ENCODE results near the gene ELMOD1.
A peak's percentile ranks its signal among the peaks of the same experiment; 100 is the strongest.

Gene ELMOD1

GRCh38 chr11:107583629-107584195 is 7.2 kb upstream of the ELMOD1 start:
- no peak for DNase-seq (ENCODE audit: low spot score)

DNA sequence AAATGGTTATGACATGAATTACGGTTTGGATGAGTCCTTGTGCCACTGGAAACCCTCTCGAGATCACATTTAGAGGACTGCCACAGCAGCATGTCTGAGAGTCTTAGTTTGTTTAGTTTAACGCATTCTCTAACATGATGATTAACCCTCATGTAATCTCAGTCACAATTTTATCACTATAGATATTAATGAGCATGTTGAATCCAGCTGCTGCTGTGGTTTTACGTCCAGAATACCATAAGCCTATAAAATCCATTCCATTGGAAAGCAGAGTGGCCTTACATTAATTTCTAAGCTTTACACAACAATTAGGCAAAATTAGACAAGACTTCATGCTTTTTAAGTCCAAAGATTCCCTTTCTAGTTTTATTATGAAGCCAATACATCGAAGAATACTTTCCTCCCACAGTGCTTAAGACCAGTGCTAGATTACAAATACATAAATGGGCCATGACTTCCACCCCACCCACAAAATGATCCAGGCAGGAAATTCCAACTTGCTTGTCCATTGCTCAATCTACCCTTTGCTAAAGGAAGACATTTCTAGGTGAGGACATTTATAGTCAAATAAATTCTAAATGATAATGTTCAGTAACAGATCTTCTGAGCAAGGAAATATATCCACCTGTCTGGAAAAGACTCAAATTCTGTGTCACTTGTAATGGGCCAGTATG is 3.5 kb upstream of the ELMOD1 start:
- DNase-seq (ENCODE audit: low spot score) = no peak

- peak; percentile 38 for DNase-seq (ENCODE audit: low spot score)
These were observed 657 bp downstream of the ELMOD1 start for GRCh38 chr11:107591378-107592230.

- no peak for DNase-seq (ENCODE audit: low spot score)
These were observed 1.3 kb downstream of the ELMOD1 start for GRCh38 chr11:107592231-107592590.

DNA sequence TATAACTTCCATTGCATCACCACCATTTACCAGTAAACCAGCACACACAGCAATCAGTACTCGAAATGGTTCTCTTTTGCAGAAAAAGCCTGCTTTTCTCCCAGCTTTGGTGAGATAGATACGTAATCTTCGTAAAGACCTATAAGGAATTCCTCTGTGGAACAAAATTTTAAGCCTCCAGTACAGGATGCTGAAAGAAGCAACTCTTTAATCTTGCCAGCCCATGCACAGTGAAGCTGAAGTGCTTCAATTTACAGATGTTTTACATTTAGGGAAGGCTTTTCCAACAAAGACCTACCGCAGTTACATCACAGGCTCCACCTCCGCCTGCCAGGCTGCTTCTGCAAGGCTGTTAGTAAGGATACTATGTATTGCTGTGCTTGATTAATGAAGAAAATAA is 1.9 kb downstream of the ELMOD1 start:
- DNase-seq (ENCODE audit: low spot score) = no peak

GRCh38 chr11:107593951-107594350 is 3.0 kb downstream of the ELMOD1 start:
- DNase-seq (ENCODE audit: low spot score) = no peak

DNA sequence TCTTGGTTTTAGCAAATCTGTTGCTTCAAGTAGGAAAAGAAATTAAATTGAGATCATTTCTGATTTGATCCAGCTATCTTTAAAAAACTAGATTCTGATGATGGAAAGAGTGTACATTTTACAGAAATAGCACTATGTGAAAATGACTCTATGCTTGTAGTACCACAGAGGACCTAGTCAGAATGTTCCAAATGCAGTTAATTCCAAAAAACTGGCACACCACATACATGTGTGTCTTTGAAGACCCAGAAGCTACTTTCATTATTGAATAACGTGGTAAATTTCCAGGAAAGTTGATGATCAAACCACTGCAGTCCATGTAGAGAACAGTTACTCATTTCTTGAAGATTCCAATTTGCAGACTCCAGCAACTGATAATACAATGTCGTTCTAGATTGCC is 3.8 kb downstream of the ELMOD1 start:
- no peak for DNase-seq (ENCODE audit: low spot score)

DNA sequence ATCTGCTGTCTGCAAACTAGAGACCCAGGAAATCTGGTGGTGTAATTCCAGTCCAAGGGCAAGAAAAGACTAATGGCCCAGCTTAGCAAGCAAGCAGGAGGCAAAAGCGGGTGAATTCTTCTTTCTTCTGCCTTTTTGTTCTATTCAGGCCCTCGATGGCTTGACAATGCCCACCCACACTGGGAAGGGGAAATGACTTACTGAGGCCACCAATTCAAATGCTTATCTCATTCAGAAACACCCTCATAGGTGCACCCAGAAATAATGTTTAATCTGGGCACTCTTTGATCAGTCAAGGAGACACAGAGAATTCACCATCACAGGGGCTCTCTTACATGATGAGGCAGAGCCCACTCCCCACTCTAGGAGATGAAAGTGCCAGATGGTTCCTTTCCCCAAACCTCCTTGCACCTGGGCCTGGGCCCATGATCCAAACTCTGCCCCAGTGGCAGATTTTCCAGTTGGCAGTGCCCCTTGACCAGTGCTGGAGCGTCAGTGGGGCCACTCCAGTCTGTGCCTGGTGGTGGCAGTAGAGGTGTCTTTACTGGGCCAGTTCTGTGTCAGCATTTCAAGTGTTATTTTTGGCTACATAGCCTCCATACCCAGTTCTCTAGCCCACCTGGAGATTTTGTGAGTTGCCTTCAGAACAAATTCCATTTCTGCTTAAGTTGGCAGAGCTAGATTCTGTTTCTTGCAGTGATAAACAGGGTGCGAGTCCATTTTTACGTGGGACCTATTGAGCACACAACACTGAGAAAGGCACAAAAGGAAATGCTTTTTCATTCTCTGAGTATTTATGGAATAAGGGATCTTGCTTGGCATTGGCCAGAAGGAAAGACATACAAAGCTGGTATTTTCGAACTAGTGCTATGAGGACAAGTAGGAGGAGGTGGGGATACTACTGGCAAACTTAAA is 7.5 kb downstream of the ELMOD1 start:
- peak; percentile 19 for DNase-seq (ENCODE audit: low spot score)

GRCh38 chr11:107605061-107606006 is 14.4 kb downstream of the ELMOD1 start:
- no peak for DNase-seq (ENCODE audit: low spot score)

DNA sequence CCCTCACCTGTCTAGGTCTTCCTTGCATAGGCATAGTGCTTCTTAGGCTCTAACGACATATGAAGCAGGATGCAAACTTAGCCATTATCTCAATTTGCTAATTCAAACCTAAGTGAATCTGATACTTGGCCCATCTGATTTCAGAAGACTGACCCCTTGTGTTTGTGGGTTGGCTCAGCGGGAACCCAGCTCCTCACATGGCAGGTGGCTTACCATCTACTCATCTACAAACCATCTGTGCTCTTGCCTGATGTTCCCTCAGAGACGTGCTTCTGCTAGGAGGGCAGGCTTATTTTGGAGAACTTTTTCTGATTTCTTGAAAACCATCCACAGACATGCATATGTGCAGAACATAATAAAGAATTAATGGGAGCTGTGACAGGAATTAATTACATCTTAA is 15.2 kb downstream of the ELMOD1 start:
- no peak for DNase-seq (ENCODE audit: low spot score)

DNA sequence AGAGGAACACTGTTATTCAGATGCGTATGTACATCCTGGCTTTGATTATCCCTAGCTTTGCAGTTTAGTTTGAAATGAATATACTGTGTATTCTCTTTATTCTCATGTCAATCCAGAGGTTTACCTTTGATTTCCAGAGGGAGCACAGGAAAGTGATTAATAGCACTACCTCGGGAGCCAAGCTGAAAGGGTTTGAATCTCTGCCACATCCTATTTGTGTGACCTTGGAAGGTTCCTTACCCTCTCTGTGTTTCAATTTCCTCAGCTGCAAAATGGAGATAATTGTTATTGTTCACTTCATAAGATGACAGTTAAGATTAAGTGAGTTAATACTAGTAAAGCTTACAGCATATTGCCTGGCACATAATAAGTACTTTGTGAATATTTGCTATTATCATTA is 17.9 kb downstream of the ELMOD1 start:
- DNase-seq (ENCODE audit: low spot score) = no peak

- DNase-seq (ENCODE audit: low spot score) = no peak
These were observed 18.7 kb downstream of the ELMOD1 start for GRCh38 chr11:107609400-107610218.

GRCh38 chr11:107612445-107612844 is 21.5 kb downstream of the ELMOD1 start:
- no peak for DNase-seq (ENCODE audit: low spot score)

GRCh38 chr11:107619926-107620325 is 29.0 kb downstream of the ELMOD1 start:
- no peak for DNase-seq (ENCODE audit: low spot score)

DNA sequence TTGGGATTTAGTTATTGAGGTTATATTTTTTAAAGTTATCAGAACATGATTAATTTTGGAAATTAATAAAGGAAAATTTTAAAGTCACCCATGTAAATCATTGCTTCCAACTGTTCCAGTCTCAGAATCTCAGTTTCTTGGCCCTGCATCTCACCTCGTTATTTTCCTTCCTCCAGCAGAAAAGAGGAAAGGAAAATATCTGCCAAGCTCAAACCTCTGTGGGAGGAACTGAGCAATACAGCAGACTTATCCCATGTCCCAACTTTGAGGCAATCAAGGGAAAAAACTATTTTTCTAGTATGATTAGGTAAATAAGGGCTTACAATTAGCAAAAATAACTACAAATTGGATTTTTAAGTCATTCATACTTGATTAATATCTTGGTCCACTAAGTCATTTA is 30.1 kb downstream of the ELMOD1 start:
- DNase-seq (ENCODE audit: low spot score) = no peak

DNA sequence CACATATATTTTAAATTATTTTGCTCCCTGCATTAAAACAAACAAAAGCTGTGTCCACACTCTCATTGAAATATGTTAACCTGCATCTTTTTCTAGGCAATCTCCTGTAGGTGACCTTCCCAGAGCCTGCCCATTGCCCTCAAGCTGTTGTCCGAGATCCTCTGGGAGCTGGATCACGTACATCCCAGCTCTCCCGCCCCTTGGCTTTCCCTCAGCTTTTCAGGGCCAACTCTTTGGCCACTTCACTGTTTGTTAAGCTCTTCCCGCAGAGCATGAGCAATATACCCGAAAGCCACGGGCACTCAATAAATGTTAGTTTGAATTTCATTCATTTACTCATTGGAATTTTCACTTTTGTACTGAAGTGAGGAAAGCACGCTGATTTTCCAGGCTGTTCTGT is 32.2 kb downstream of the ELMOD1 start:
- no peak for DNase-seq (ENCODE audit: low spot score)

- no peak for DNase-seq (ENCODE audit: low spot score)
These were observed 34.2 kb downstream of the ELMOD1 start for GRCh38 chr11:107624983-107625684.

- DNase-seq (ENCODE audit: low spot score) = no peak
These were observed 34.7 kb downstream of the ELMOD1 start for GRCh38 chr11:107625685-107625989.

- no peak for DNase-seq (ENCODE audit: low spot score)
These were observed 40.1 kb downstream of the ELMOD1 start for GRCh38 chr11:107631043-107631442.

DNA sequence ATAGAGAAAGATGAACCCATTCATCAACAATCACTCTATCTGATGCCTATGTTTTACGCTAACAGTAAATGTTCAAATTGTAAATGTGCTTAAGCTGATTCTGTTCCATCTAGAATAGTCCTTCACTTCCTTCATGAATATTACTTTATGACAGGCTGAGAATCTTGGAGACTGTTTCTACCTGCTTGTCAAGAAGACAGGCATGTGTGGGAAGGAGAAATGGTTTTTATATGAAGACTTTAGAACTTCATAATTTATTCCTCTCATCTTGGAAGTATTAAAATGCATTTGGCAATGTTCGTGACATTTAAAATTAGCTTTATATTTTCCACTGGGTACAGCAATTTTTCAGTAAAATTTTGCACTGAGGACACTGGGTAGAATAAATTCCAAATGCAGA is 41.0 kb downstream of the ELMOD1 start:
- DNase-seq (ENCODE audit: low spot score) = no peak
